ENCODE data around the gene IGSF6.

DNA sequence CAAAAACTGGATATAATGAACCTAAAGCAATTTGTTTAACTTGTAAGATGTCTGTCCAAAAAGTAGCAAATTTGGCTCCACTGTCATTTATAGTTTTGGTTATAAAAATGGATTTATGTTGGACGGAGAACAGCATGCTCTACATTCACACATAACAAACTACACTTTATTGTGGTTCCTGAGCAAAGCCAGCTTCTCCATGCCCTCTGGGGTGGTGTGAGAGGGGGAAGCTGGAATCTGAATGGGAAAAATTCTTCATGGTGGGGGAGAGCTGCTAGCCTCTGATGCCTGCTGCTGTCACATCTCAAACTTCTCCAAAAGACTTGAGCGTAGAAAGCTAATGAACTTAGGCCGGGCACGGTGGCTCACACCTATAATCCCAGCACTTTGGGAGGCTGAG, 62.9 kb downstream of the IGSF6 start:
- TF ChIP-seq, protein P1, sequence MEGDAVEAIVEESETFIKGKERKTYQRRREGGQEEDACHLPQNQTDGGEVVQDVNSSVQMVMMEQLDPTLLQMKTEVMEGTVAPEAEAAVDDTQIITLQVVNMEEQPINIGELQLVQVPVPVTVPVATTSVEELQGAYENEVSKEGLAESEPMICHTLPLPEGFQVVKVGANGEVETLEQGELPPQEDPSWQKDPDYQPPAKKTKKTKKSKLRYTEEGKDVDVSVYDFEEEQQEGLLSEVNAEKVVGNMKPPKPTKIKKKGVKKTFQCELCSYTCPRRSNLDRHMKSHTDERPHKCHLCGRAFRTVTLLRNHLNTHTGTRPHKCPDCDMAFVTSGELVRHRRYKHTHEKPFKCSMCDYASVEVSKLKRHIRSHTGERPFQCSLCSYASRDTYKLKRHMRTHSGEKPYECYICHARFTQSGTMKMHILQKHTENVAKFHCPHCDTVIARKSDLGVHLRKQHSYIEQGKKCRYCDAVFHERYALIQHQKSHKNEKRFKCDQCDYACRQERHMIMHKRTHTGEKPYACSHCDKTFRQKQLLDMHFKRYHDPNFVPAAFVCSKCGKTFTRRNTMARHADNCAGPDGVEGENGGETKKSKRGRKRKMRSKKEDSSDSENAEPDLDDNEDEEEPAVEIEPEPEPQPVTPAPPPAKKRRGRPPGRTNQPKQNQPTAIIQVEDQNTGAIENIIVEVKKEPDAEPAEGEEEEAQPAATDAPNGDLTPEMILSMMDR (IDR thresholded peaks at IDR 0.05), result no peak
- TF ChIP-seq POLR2A (IDR thresholded peaks at IDR 0.05), result no peak
